PFSK-1 (cell line): ENCODE results near the gene PRR15.

Source experiments
- FOXP2 ChIP-seq: optimal IDR thresholded peaks from 2 replicates; pipeline ENCODE3; 2011; ENCODE audit warnings: borderline replicate concordance, control low read depth, inconsistent platforms; ENCODE audit not compliant: insufficient read depth; ENCODE audit errors: extremely low read length, extremely low read depth
- POLR2AphosphoS5 ChIP-seq: IDR thresholded peaks from 2 replicates; pipeline ENCODE4 v1.6.1; 2012; ENCODE audit warnings: low read depth, mild to moderate bottlenecking, control low read depth, low read length, moderate library complexity
- SIN3A ChIP-seq: IDR thresholded peaks from 2 replicates; pipeline ENCODE4 v1.6.1; 2012; ENCODE audit warnings: mild to moderate bottlenecking, low read length, moderate library complexity, borderline replicate concordance; ENCODE audit not compliant: insufficient read depth
- TAF1 ChIP-seq: IDR thresholded peaks from 2 replicates; pipeline ENCODE4 v1.6.1; 2012; ENCODE audit warnings: low read length, control low read depth, borderline replicate concordance; ENCODE audit not compliant: insufficient read depth
- TF ChIP-seq, protein P1 (sequence below), 2 experiments: IDR thresholded peaks; 2 replicates each; pipeline versions ENCODE4 v1.6.1 to v1.8.0; 2011 to 2012; ENCODE audit warnings: low read depth in 2 of 2, low read length in 2 of 2, control low read depth in 1 of 2, inconsistent platforms in 1 of 2, mild to moderate bottlenecking in 1 of 2, moderate library complexity in 1 of 2; ENCODE audit not compliant: insufficient read depth in 1 of 2

DNA sequence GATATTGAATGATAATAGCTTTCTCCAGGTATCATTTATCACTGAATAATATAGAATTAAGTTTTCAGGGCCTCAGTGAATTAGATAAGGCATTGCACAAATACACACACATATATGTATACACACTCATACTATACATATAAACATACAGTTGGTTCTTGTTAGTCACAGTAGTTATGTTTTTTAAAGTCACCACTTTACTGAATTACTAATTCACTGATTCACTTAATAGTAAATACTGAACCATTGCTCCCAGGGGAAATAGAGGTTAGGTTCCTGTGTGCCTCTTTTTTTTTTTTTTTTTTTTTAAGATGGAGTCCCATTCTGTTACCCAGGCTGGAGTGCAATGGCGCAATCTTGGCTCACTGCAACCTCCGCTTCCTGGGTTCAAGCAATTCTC is 33.6 kb downstream of the PRR15 start:
- TF ChIP-seq, protein P1, sequence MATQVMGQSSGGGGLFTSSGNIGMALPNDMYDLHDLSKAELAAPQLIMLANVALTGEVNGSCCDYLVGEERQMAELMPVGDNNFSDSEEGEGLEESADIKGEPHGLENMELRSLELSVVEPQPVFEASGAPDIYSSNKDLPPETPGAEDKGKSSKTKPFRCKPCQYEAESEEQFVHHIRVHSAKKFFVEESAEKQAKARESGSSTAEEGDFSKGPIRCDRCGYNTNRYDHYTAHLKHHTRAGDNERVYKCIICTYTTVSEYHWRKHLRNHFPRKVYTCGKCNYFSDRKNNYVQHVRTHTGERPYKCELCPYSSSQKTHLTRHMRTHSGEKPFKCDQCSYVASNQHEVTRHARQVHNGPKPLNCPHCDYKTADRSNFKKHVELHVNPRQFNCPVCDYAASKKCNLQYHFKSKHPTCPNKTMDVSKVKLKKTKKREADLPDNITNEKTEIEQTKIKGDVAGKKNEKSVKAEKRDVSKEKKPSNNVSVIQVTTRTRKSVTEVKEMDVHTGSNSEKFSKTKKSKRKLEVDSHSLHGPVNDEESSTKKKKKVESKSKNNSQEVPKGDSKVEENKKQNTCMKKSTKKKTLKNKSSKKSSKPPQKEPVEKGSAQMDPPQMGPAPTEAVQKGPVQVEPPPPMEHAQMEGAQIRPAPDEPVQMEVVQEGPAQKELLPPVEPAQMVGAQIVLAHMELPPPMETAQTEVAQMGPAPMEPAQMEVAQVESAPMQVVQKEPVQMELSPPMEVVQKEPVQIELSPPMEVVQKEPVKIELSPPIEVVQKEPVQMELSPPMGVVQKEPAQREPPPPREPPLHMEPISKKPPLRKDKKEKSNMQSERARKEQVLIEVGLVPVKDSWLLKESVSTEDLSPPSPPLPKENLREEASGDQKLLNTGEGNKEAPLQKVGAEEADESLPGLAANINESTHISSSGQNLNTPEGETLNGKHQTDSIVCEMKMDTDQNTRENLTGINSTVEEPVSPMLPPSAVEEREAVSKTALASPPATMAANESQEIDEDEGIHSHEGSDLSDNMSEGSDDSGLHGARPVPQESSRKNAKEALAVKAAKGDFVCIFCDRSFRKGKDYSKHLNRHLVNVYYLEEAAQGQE (IDR thresholded peaks at IDR 0.05; ENCODE audit: insufficient read depth in 1 of 2, low read depth in 2 of 2, low read length in 2 of 2), result no peak
- no peak for TF ChIP-seq SIN3A
- no peak for TF ChIP-seq POLR2AphosphoS5
- TF ChIP-seq TAF1, result no peak
- no peak for TF ChIP-seq FOXP2
